ENCODE measurements around the gene ICE1.
A peak's percentile ranks its signal among the peaks of the same experiment; 100 is the strongest.
"Not testable (repeated sequence)": the region's sequence is repeated elsewhere in the genome, so short reads cannot be mapped to it uniquely, and the experiment has no call there.

Gene ICE1

GRCh38 chr5:5405441-5405840, 17.0 kb upstream of the ICE1 start:
- no peak for DNase-seq

GRCh38 chr5:5407924-5408323, 14.6 kb upstream of the ICE1 start:
- no peak for DNase-seq

GRCh38 chr5:5409151-5409810, 13.2 kb upstream of the ICE1 start:
- peak; percentile 33 for DNase-seq

GRCh38 chr5:5413856-5414255, 8.6 kb upstream of the ICE1 start:
- DNase-seq, result not testable (repeated sequence)

GRCh38 chr5:5414999-5415398, 7.5 kb upstream of the ICE1 start:
- DNase-seq, result no peak

- DNase-seq, result no peak
These were observed 5.7 kb upstream of the ICE1 start for GRCh38 chr5:5416733-5417132.

GRCh38 chr5:5418006-5418405, 4.5 kb upstream of the ICE1 start:
- no peak for DNase-seq

- no peak for DNase-seq
These were observed 3.7 kb upstream of the ICE1 start for GRCh38 chr5:5418764-5419163.

- DNase-seq, result peak; percentile 83
These were observed 2.9 kb upstream of the ICE1 start for GRCh38 chr5:5419291-5420210.

GRCh38 chr5:5420251-5420650, 2.2 kb upstream of the ICE1 start:
- no peak for DNase-seq

GRCh38 chr5:5421149-5421960, 1.1 kb upstream of the ICE1 start:
- DNase-seq, result no peak

- no peak for DNase-seq
These were observed 490 bp downstream of the ICE1 start for GRCh38 chr5:5422819-5423515.

- no peak for DNase-seq
These were observed 1.1 kb downstream of the ICE1 start for GRCh38 chr5:5423586-5423985.

GRCh38 chr5:5424736-5425135, 2.3 kb downstream of the ICE1 start:
- DNase-seq, result no peak

- DNase-seq, result no peak
These were observed 7.7 kb downstream of the ICE1 start for GRCh38 chr5:5430136-5430535.

- no peak for DNase-seq
These were observed 9.7 kb downstream of the ICE1 start for GRCh38 chr5:5432020-5432707.

- no peak for DNase-seq
These were observed 13.8 kb downstream of the ICE1 start for GRCh38 chr5:5436203-5436760.

- no peak for DNase-seq
These were observed 15.0 kb downstream of the ICE1 start for GRCh38 chr5:5437227-5438172.

- DNase-seq, result no peak
These were observed 29.4 kb downstream of the ICE1 start for GRCh38 chr5:5451863-5452262.

GRCh38 chr5:5453131-5453530, 30.7 kb downstream of the ICE1 start:
- no peak for DNase-seq

- DNase-seq, result no peak
These were observed 31.9 kb downstream of the ICE1 start for GRCh38 chr5:5454391-5454790.
